ENCODE measurements around the gene EHD1. TPM values are rescaled to one million over a fixed set of nuclear protein-coding genes. Genes with fewer than 3 reads are reported as not detected.

Gene EHD1
- total and polyA plus RNA-seq, 9 of the 15 experiments (the other 6 are each of a cell fraction or from before 2014, with no cell fraction given): 0.46 to 65.0 (median 16.4) TPM

- TF ChIP-seq POLR2AphosphoS5 (IDR thresholded peaks at IDR 0.05; ENCODE audit: control insufficient read depth, insufficient read depth, low read depth, low read length): no peak
- no peak for TF ChIP-seq CREB1 (IDR thresholded peaks at IDR 0.05)
- TF ChIP-seq CREB1 (CRISPR knock-in tag; IDR thresholded peaks at IDR 0.05): 0 out of 2 replicates have a peak, but pooled peaks have one; percentile 17
- no peak for TF ChIP-seq ZBTB40 (IDR thresholded peaks at IDR 0.05)
- no peak for TF ChIP-seq ZBTB40 (CRISPR knock-in tag; IDR thresholded peaks at IDR 0.05)
These were observed 16.5 kb upstream of the EHD1 start (continued) for GRCh38 chr11:64894812-64895452.

Measured in K562 (cell line).